HG02938 (cell line): ENCODE data around the gene GALNT9.

Source experiments
- ATAC-seq: cut with Tn5 transposase; IDR thresholded peaks from one replicate; pipeline ENCODE4 v1.9.1; 2021; ENCODE audit warnings: mild to moderate bottlenecking, moderate library complexity; ENCODE audit not compliant: unreplicated experiment

Gene GALNT9

DNA sequence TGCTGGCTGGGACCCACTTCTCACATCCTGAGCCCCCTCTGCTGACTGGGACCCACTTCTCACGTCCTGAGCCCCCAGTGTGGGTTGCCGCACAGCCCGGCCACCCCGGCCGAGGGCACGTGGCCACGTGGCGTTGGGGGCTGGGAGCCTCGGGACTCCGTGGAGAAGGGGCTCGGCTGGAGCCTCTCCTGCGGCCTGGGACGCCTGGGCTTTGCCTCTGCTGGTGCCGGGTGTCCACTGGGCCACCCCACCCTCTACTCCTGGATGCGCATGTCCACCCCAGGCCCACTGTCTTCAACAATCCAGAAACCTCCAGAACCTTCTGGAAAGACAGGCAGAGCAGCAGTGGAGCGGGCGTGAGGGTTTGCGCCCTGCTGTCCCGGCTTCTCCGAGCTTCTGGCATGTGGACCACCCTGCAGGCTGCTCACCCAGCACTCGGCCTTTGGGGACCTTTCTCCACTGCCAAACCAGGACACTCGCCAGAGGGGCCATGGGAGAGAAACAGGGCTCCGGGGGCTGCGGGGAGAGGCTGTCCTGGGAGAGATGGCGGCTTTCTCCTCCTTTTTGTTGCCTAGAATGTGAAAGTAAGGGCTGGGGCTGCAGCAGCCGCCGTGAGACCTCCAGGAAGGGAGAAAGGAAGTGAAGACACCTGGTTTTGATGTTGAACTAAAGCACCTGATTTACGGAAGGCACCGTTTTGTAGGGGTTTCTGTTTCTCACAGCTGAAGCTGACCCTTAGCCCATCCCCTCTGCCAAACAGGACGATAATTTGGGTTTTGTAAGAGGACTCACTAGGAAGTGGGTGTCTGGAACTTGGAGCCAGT lies 155.2 kb downstream of the GALNT9 start:
- no peak for ATAC-seq

DNA sequence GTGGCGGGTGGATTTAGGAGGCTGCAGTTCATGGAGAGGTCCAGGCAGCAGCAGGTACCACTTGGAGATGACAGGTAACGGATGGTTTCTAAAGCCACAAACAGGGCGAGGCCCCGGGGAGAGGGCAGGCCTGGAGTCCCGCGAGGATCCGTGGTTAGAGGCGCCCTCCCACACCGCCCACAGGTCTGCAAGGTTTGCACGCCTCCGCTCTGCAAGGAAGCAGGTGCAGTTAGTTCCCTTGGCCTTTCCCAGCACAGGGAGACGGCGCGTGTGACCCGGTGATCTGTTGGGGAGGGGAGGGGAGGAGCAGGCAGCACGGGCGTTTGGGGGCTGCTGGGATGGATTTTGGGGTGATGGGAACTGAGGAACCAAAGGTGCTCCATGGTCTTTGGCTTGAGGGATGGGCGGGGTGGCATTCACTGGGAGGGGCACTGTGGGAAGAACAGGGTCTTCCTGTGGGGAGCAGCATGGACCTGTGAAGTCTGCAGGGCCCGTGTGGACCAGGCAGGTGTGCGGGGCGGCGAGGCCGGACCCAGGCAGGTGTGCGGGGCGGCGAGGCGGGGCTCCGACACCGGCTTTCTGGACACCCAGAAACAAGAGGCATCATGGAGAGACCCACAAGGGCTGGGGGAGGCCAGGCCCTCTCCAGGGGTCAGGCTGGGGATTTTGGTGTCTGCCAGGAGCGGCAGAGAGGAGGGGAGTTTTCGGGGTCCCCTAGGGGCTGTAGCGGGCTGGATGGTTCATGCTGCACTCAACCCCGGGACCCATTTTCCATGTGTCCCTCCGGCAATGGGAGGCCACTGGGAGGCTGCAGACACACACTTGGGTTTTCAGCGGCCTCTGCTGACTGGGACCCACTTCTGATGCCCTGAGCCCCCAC lies 156.0 kb downstream of the GALNT9 start:
- no peak for ATAC-seq

DNA sequence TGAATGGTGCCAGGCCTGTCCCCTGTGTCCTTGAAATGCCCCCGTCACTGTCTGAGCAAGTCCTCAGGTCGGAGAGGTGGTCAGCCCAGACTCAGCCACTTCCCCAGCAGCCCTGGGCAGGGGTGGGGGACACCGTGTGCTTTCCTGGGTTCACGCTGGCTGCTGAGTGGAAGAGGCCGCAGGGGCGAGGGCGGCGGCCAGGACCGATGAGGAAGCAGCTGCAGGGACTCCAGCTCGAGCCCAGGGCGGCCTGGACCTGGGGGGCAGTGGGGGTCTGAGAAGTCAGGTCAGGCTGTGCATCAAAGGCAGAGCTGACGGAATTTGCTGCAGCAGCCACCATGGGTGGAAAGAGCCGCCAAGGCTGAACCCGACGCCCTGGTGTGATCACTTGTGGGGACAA lies 156.8 kb downstream of the GALNT9 start:
- no peak for ATAC-seq

DNA sequence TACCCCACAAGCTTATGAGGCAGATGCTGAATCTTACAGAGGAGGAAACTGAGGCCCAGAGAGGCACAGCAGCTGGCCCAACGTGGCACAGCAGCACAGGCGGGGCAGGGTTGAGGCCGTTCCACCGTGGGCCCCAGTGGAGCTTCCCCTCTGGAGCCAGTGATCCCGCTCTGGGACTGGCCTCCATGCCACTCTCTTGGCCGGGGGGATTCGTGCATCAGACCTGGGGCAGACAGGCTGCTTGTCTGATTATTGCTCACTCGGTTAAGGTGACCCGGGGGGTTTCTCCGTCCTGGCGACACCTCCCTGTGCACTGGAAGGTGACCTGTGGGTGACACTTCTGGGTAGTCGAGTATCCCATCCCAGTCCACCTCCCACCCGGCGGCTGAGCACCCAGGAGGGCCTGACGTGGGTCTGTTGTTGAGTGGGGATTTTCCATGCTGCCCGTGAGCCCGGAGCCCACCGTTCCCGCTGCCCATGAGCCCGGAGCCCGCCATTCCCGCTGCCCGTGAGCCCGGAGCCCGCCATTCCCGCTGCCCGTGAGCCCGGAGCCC lies 157.3 kb downstream of the GALNT9 start:
- ATAC-seq: no peak

DNA sequence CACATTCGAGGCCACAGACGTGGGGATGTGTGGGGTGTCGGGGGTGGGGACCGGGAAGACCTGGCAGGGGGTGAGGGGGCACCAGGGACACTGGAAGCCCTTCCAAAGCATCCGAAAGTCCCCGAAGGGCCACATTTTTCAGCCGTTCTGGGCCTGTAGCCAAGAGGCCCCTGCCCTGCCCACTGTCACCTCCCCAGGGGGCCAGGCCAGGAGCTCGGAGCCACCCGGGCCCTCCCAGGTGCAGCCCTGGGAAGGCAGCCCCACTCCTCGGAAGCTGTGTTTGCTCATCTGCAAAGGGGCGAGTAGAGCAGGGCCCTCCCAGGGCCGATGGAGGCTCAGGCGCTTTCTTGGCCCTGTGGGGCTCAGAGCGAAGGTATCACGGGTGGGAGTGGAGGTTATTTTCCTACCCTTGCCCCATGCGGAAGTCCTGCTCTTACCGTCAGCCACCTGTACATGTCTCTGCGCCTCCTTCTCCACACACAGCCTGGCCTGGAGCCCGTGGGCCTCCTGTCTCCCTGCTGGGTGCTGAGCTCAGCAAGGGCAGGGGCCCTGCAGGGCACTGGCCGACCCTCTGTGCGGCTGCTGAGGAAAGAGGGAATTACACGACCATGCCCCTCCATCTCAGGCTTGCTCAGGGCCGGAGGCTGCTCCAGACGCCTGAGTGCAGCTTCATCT lies 158.0 kb downstream of the GALNT9 start:
- no peak for ATAC-seq

DNA sequence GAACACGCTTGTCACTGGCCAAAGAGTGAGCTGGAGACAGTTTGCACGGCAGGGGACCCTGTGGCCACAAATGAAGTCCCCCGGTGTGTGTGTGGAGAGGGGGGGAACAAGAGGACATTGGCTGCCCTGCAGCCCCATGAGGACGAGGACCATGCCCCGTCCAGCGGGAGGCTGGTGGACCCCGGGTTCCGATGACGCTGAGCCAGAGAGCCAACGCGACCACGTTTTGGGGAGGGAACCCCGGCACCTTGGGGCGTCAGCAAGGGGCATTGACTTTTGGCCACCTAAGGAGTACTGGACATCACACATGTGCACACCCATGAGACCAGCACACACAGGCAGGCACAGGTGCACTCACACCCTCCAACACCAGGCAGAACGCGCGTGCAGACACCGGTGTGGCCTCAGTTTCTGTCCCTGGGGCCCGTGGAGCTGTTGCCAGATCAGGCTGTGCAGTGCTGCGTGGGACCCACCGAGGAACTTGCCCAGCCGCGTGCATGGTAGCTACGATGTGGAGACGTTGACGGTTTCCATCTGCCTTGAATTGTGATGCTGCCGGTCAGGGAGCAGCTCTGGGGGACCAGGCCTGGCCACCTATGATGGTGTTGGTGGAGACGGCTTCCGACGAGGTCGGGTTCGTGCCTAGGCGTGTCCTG lies 158.6 kb downstream of the GALNT9 start:
- ATAC-seq: no peak

DNA sequence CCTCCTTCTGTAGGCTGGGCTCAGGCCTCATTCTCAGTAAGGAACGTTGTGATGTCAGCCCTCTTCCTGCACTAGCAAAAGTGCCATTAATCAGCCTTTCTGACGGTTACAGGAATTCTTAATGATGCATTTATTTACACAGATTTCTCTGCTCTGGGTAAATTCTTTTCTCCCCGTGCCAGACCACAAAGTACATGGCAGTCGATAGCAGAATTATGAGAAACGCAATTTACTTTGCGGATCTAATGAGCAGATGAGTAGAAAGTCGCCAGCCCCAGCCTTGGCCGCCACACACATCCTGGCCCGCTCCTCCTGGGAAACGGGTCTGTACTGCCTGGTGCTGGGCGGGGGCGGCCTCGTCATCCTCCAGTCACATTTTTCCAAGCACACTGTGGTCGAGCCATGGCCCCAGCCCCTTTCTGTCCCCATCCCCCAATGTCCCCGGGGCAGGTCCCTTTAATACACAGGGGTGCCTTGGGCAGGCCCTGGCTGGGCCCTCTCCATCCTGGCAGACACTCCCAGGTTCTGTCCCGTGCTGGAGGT lies 159.2 kb downstream of the GALNT9 start:
- ATAC-seq: no peak

DNA sequence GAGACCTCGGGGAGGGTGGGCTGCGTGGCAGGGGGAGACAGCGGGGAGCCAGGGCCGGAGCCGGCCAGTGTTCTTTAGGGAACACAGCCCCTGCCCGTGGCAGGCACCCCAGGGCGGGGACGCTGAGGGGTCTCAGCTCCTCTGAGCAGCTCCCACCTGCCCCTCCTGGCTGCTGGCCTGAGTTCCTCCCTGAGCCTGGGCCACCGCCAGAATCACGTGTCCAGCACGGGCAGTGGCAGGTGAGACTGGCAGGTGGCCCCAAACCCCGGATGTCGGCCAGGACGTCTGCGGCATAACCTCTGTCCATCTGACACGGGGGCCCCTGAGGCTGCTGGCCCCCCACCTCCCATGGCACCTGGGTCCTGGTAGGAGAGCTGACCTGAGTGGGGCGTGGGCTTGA lies 160.0 kb downstream of the GALNT9 start:
- no peak for ATAC-seq

DNA sequence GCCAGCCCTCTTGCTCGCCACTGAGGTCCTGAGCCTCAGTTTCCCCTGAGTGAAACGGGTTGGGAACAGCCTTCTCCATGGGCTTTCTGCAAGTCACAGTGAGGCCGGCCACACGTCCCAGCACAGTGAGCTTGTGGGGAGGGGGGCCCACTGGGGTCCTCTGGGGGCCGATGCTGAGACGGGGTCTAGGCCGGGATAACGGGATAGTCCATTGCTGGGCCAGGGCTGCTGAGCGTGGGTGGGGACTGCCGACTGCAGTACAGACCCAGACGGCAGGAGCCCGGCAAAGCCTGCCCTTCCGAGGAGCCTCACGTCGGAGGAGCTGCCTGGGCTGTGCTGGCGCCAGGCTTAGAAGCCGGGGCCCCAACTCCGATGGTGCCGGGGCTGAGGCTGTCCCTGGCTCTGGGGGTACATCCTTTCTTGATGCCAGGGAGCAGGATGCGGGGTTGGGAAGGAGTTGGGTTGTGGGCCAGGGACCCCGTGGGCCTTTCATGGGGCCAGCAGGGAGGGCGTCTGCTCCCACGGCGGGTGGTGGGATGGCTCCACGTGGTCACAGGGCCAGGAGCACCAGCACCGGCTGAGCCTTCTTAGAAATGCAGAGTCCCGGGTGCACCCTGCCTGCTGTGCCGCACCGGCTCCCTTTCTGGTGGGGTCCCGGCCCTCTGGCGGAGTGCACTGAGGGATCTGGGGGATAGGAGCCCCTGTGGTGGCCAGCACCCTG lies 160.9 kb downstream of the GALNT9 start:
- no peak for ATAC-seq

DNA sequence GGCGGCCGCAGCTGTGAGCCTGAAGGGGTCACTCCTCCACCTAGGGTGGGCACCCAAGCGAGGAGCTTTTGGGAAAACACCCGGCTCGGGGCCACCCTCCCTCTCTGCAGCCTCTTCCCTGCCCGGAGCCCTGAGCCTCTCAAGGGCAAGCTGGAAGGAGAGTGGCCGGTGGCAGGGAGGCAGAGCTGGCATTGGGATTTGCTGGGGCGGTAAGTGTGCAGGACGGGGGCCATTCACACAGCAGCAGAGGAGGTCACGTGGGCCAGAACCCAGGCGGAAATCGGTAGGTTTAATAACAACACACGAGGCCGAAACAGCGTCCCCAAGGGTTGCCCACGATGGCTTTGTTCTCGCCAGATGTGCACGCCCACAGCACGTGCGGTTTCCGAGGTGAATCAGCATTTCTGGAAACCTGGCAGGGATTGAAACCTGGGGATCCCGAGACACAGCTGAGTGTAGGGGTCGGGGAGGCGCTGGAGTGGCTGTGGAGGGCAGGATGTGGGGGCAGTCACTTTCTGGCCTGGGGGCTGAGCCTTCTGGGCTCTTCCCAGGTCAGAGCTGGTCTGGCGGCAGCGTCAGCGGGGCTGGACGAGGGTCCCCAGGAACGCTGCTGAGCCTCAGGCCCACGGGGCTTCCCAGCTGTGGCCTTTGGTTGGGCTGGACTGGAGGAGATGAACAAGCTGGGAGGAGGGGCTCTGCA lies 161.6 kb downstream of the GALNT9 start:
- ATAC-seq: no peak

DNA sequence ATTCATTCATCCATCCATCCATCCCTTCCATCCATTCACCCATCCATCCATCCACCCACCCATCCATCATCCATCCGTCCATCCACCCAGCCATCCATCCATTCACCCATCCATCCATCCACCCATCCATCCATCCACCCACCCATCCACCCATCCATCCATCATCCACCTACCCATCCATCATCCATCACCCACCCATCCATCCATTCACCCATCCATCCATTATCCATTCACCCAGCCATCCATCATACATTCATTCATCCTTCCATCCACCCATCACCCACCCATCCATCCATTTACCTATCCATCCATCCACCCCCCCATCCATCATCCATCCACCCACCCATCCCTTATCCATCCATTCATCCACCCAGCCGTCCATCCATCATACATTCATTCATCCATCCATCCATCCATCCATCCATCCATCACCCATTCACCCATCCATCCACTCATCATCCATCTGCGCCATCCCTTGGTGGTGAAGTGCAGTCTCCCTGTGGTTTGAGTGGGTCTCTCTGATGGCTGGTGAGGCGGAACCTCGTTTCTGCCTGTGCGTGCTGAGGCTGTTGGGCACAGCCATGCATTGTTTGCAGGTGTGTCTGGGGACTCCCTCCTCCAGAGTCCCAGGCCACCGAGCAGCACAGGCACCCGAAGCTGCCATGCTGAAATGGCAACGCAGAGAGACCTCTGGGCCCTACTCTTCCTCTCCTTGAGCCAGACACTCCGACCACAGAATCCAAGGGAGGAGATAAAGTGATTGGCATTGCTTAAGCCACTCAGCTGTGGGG lies 162.4 kb downstream of the GALNT9 start:
- no peak for ATAC-seq

DNA sequence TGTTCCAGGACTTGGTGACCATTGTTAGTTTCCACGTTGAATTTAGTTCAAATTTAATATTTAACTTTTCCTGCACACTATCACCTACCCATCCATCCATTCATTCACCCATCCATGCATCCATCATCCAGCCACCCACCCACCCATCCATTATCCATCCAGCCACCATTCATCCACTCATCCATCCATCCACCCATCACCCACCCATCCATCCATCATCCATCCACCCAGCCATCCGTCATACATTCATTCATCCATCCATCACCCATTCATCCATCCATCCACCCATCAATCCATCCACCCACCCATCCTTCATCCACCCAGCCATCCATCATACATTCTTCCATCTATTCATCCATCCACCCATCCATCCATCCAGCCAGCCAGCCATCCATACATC lies 163.3 kb downstream of the GALNT9 start:
- no peak for ATAC-seq

DNA sequence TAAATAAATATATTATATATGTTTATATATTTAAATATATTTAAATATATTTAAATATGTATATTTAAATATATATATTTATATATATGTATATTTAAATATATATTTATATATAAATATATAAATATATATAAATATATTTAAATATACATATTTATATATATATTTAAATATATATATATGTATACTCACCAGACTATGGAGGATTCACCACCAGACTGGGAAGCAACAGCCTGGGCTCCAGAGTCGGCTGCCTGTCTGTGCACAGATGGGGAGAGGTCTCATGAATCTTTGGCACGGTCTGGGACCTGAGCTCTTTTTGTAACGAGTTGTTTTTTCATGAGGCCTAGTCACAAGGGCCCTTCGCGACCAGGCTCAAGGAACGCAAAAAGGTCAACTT lies 163.8 kb downstream of the GALNT9 start:
- no peak for ATAC-seq

DNA sequence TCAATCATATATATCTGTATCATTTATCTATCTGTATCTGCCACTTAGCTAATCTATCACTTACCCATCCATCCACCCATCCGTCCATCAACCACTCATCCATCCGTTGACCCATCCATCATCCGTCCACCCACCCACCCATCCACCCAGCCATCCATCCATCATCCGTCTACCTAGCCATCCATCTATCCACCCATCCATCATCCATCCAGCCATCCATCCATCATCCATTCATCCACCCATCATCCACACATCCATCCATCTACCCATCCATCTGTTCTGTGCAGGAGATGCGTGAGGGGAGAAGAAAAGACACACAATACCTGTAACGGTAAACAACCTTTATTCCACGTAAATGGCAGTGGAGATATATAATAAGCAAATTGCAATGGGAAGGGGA lies 165.0 kb downstream of the GALNT9 start:
- ATAC-seq: no peak

DNA sequence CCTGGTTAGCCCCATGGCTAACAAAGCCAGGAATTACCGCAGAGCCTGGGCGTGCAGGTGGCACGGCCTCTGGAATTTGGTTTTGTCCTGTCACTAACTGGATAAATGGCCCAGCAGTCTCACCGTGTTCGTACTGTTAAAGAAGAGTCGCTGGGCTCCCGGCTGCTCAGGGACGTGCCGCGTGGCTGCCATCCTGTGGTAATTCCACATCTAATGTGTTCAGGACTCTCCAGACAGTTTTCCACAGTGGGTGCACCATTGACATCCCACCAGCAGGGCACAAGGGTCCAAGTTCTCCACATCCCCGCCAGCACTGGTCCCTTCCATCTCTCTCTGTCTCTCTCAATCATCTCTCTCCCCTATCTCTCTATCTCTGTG lies 165.5 kb downstream of the GALNT9 start:
- no peak for ATAC-seq

DNA sequence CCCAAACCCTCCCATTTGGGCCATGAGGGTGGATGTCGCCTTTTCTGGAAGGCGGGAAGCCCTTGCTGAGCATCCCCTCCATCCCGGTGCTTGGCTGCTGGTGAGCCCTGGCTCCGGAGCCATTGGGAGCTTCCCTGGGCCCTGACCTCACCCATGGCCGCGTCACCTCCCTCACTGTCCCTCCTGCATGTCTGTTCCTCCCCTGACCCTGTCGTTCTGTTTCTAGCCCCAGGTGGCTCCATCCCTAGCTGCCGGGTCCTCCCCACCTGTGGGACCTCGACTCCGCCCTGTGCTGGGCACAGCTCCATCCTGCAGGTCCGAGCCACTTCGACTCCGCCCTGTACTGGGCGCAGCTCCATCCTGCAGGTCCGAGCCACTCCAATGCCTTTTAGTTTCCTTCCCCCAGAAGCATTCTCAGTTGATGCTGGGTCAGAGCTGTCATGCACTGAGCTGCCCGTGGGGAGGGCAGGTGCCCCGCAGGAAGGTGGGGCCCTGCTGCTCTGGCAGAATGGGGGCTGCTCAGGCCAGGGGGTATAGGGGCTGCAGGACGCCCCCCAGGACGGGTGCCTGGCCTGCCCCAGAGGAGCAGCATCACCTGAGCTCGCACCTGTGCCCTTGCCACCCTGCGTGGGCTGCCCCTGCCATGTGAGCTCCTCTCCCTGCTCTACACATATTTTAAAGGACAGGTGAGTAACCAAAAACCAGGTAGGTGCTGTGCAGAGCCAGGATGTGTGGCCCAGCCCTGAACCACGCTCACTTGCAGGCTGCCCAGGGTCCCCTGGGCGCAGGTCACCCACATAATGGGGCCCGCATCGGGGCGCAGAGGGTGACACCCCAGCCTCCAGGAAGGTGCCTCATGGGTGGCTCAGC lies 166.1 kb downstream of the GALNT9 start:
- no peak for ATAC-seq

DNA sequence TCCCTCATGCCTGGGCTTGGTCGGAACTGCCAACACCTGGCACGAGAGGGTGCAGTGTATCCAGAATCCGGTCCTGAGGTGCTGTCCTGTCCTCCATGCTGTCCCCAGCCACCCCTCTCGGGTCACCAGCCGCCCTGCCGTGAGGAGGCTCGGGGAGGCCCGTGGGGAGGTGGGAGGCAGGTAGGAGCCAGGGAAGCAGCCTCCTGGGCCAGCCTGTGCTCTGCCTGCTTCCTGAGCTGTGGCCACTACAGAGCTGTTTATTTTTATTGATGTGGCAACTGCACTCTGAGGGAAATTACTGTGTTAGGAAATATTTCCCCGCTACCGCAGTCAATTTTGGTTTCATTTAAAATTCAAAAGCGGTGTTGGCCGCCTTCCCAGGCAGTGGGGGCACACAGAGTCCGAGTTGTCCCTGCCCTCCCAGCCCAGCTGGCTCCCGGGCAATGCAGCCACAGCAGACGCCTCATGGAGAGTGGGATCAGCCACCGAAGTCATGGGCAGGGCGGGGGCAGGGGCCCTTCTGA lies 166.8 kb downstream of the GALNT9 start:
- no peak for ATAC-seq
